Measurements from ENCODE around the gene PLPP4. TPM values are rescaled to one million over a fixed set of nuclear protein-coding genes. Genes with fewer than 3 reads are reported as not detected.
A peak's percentile ranks its signal among the peaks of the same experiment; 100 is the strongest.

Gene PLPP4
- total and polyA plus RNA-seq, 5 donors from 2014 or later = not detected

- H3K4me3 ChIP-seq (ENCODE audit: low read depth, low read length) = no peak overlapping the region
- no peaks in the 10 kb centered on the region for H3K27me3 ChIP-seq (ENCODE audit: control insufficient read depth, insufficient read depth, low read length)
- no peak for ATAC-seq (ENCODE audit: low read depth in 2 of 2)
- peaks cover 0 to 7% of the 10 kb centered on the region in 2 experiments for H3K9me3 ChIP-seq (ENCODE audit: control insufficient read depth in 2 of 2, low read length in 2 of 2)
- Mint-ChIP-seq H3K4me3 (no peak overlapping the region), H3K27me3 (no peaks in the 10 kb centered on the region), H3K9me3 (peaks cover 0 to 14% (median 4%) of the 10 kb centered on the region in 7 donors), H3K4me1 (no peaks in the 10 kb centered on the region), H3K27ac (no peak overlapping the region), H3K36me3 (no peaks in the 10 kb centered on the region)
- DNase-seq = no peak
- no peaks in the 10 kb centered on the region for H3K36me3 ChIP-seq (ENCODE audit: control insufficient read depth, insufficient read depth, low read length)
- H3K27ac ChIP-seq (ENCODE audit: insufficient read depth, low read length, poor library complexity, severe bottlenecking) = no peak overlapping the region
- no peaks in the 10 kb centered on the region for H3K4me1 ChIP-seq (ENCODE audit: control insufficient read depth, insufficient read depth, low read length, poor library complexity, severe bottlenecking)
Measured at GRCh38 chr10:120552262-120552661, 95.2 kb downstream of the PLPP4 start.

GRCh38 chr10:120553911-120554310 lies 96.9 kb downstream of the PLPP4 start:
- Histone ChIP-seq H3K27ac (ENCODE audit: insufficient read depth, low read length, poor library complexity, severe bottlenecking) (no peak overlapping the region), H3K9me3 (ENCODE audit: control insufficient read depth in 2 of 2, low read length in 2 of 2) (peaks cover 0 to 7% of the 10 kb centered on the region in 2 experiments), H3K4me1 (ENCODE audit: control insufficient read depth, insufficient read depth, low read length, poor library complexity, severe bottlenecking) (no peaks in the 10 kb centered on the region), H3K4me3 (ENCODE audit: low read depth, low read length) (no peak overlapping the region), H3K27me3 (ENCODE audit: control insufficient read depth, insufficient read depth, low read length) (no peaks in the 10 kb centered on the region), H3K36me3 (ENCODE audit: control insufficient read depth, insufficient read depth, low read length) (no peaks in the 10 kb centered on the region)
- no peak overlapping the region for H3K27ac Mint-ChIP-seq
- H3K4me3 Mint-ChIP-seq = no peak overlapping the region
- ATAC-seq (ENCODE audit: low read depth in 2 of 2) (no peak), DNase-seq (no peak)
- H3K9me3 Mint-ChIP-seq = peaks cover 0 to 11% (median 0%) of the 10 kb centered on the region in 7 donors
- no peaks in the 10 kb centered on the region for H3K4me1 Mint-ChIP-seq
- no peaks in the 10 kb centered on the region for H3K36me3 Mint-ChIP-seq
- H3K27me3 Mint-ChIP-seq = no peaks in the 10 kb centered on the region

GRCh38 chr10:120555436-120555835 lies 98.4 kb downstream of the PLPP4 start:
- no peaks in the 10 kb centered on the region for H3K27me3 ChIP-seq (ENCODE audit: control insufficient read depth, insufficient read depth, low read length)

GRCh38 chr10:120555842-120556532 lies 99.0 kb downstream of the PLPP4 start:
- no peak overlapping the region for H3K27ac Mint-ChIP-seq
- no peaks in the 10 kb centered on the region for H3K36me3 Mint-ChIP-seq
- H3K9me3 ChIP-seq (ENCODE audit: control insufficient read depth in 2 of 2, low read length in 2 of 2) = peaks cover 0 to 7% of the 10 kb centered on the region in 2 experiments
- DNase-seq (no peak), ATAC-seq (ENCODE audit: low read depth in 2 of 2) (no peak)
- no peaks in the 10 kb centered on the region for H3K27me3 ChIP-seq (ENCODE audit: control insufficient read depth, insufficient read depth, low read length)
- H3K4me3 ChIP-seq (ENCODE audit: low read depth, low read length) = no peak overlapping the region
- H3K27me3 Mint-ChIP-seq = no peaks in the 10 kb centered on the region
- H3K4me1 ChIP-seq (ENCODE audit: control insufficient read depth, insufficient read depth, low read length, poor library complexity, severe bottlenecking) = no peaks in the 10 kb centered on the region
- no peak overlapping the region for H3K27ac ChIP-seq (ENCODE audit: insufficient read depth, low read length, poor library complexity, severe bottlenecking)
- H3K4me3 Mint-ChIP-seq = peak overlapping the region in 1 of 4 donors; percentile 61
- H3K36me3 ChIP-seq (ENCODE audit: control insufficient read depth, insufficient read depth, low read length) = no peaks in the 10 kb centered on the region
- H3K4me1 Mint-ChIP-seq = no peaks in the 10 kb centered on the region
- H3K9me3 Mint-ChIP-seq = peaks cover 0 to 11% (median 0%) of the 10 kb centered on the region in 7 donors

More at GRCh38 chr10:120555436-120555835, 98.4 kb downstream of the PLPP4 start:
- Mint-ChIP-seq H3K27ac (no peak overlapping the region), H3K4me1 (no peaks in the 10 kb centered on the region), H3K36me3 (no peaks in the 10 kb centered on the region), H3K27me3 (no peaks in the 10 kb centered on the region), H3K4me3 (no peak overlapping the region), H3K9me3 (peaks cover 0 to 11% (median 0%) of the 10 kb centered on the region in 7 donors)
- no peaks in the 10 kb centered on the region for H3K36me3 ChIP-seq (ENCODE audit: control insufficient read depth, insufficient read depth, low read length)
- H3K27ac ChIP-seq (ENCODE audit: insufficient read depth, low read length, poor library complexity, severe bottlenecking) = no peak overlapping the region
- H3K4me1 ChIP-seq (ENCODE audit: control insufficient read depth, insufficient read depth, low read length, poor library complexity, severe bottlenecking) = no peaks in the 10 kb centered on the region
- no peak overlapping the region for H3K4me3 ChIP-seq (ENCODE audit: low read depth, low read length)
- ATAC-seq (ENCODE audit: low read depth in 2 of 2) = no peak
- H3K9me3 ChIP-seq (ENCODE audit: control insufficient read depth in 2 of 2, low read length in 2 of 2) = peaks cover 0 to 7% of the 10 kb centered on the region in 2 experiments
- no peak for DNase-seq

- peaks cover 0 to 7% of the 10 kb centered on the region in 2 experiments for H3K9me3 ChIP-seq (ENCODE audit: control insufficient read depth in 2 of 2, low read length in 2 of 2)
- no peak for ATAC-seq (ENCODE audit: low read depth in 2 of 2)
- no peak for DNase-seq
- H3K4me1 ChIP-seq (ENCODE audit: control insufficient read depth, insufficient read depth, low read length, poor library complexity, severe bottlenecking) = no peaks in the 10 kb centered on the region
- H3K4me1 Mint-ChIP-seq = no peaks in the 10 kb centered on the region
- H3K27ac ChIP-seq (ENCODE audit: insufficient read depth, low read length, poor library complexity, severe bottlenecking) = no peak overlapping the region
- H3K27me3 ChIP-seq (ENCODE audit: control insufficient read depth, insufficient read depth, low read length) = no peaks in the 10 kb centered on the region
- no peaks in the 10 kb centered on the region for H3K36me3 Mint-ChIP-seq
- H3K4me3 Mint-ChIP-seq = no peak overlapping the region
- H3K9me3 Mint-ChIP-seq = peaks cover 0 to 11% (median 0%) of the 10 kb centered on the region in 7 donors
- no peak overlapping the region for H3K27ac Mint-ChIP-seq
- H3K4me3 ChIP-seq (ENCODE audit: low read depth, low read length) = no peak overlapping the region
- no peaks in the 10 kb centered on the region for H3K36me3 ChIP-seq (ENCODE audit: control insufficient read depth, insufficient read depth, low read length)
- no peaks in the 10 kb centered on the region for H3K27me3 Mint-ChIP-seq
Measured at GRCh38 chr10:120557311-120557710, 100.3 kb downstream of the PLPP4 start.

- Mint-ChIP-seq H3K27me3 (no peaks in the 10 kb centered on the region), H3K27ac (no peak overlapping the region), H3K4me3 (no peak overlapping the region), H3K9me3 (peaks cover 0 to 2% (median 0%) of the 10 kb centered on the region in 7 donors), H3K36me3 (no peaks in the 10 kb centered on the region), H3K4me1 (no peaks in the 10 kb centered on the region)
- H3K4me1 ChIP-seq (ENCODE audit: control insufficient read depth, insufficient read depth, low read length, poor library complexity, severe bottlenecking) = no peaks in the 10 kb centered on the region
- no peak overlapping the region for H3K4me3 ChIP-seq (ENCODE audit: low read depth, low read length)
- DNase-seq (no peak), ATAC-seq (ENCODE audit: low read depth in 2 of 2) (no peak)
- H3K27ac ChIP-seq (ENCODE audit: insufficient read depth, low read length, poor library complexity, severe bottlenecking) = no peak overlapping the region
- H3K36me3 ChIP-seq (ENCODE audit: control insufficient read depth, insufficient read depth, low read length) = no peaks in the 10 kb centered on the region
- H3K27me3 ChIP-seq (ENCODE audit: control insufficient read depth, insufficient read depth, low read length) = no peaks in the 10 kb centered on the region
- H3K9me3 ChIP-seq (ENCODE audit: control insufficient read depth in 2 of 2, low read length in 2 of 2) = no peaks in the 10 kb centered on the region
Measured at GRCh38 chr10:120559800-120560199, 102.8 kb downstream of the PLPP4 start.

- Mint-ChIP-seq H3K4me1 (no peaks in the 10 kb centered on the region), H3K27me3 (no peaks in the 10 kb centered on the region), H3K36me3 (no peaks in the 10 kb centered on the region), H3K27ac (no peak overlapping the region), H3K9me3 (peaks cover 0 to 2% (median 0%) of the 10 kb centered on the region in 7 donors), H3K4me3 (no peak overlapping the region)
- H3K4me1 ChIP-seq (ENCODE audit: control insufficient read depth, insufficient read depth, low read length, poor library complexity, severe bottlenecking) = no peaks in the 10 kb centered on the region
- H3K4me3 ChIP-seq (ENCODE audit: low read depth, low read length) = no peak overlapping the region
- ATAC-seq (ENCODE audit: low read depth in 2 of 2) (no peak), DNase-seq (no peak)
- H3K27ac ChIP-seq (ENCODE audit: insufficient read depth, low read length, poor library complexity, severe bottlenecking) = no peak overlapping the region
- no peaks in the 10 kb centered on the region for H3K27me3 ChIP-seq (ENCODE audit: control insufficient read depth, insufficient read depth, low read length)
- no peaks in the 10 kb centered on the region for H3K36me3 ChIP-seq (ENCODE audit: control insufficient read depth, insufficient read depth, low read length)
- no peaks in the 10 kb centered on the region for H3K9me3 ChIP-seq (ENCODE audit: control insufficient read depth in 2 of 2, low read length in 2 of 2)
Measured at GRCh38 chr10:120562956-120563355, 105.9 kb downstream of the PLPP4 start.

GRCh38 chr10:120570418-120570817 lies 113.4 kb downstream of the PLPP4 start:
- ATAC-seq (ENCODE audit: low read depth in 2 of 2) = no peak

More at GRCh38 chr10:120570418-120570817, 113.4 kb downstream of the PLPP4 start:
- no peaks in the 10 kb centered on the region for H3K4me1 Mint-ChIP-seq
- H3K27me3 ChIP-seq (ENCODE audit: control insufficient read depth, insufficient read depth, low read length) = no peaks in the 10 kb centered on the region
- no peaks in the 10 kb centered on the region for H3K4me1 ChIP-seq (ENCODE audit: control insufficient read depth, insufficient read depth, low read length, poor library complexity, severe bottlenecking)
- no peak overlapping the region for H3K4me3 Mint-ChIP-seq
- H3K36me3 ChIP-seq (ENCODE audit: control insufficient read depth, insufficient read depth, low read length) = no peaks in the 10 kb centered on the region
- H3K27ac Mint-ChIP-seq = no peak overlapping the region
- no peak for DNase-seq
- no peaks in the 10 kb centered on the region for H3K27me3 Mint-ChIP-seq
- no peaks in the 10 kb centered on the region for H3K36me3 Mint-ChIP-seq
- peaks cover 0 to 3% (median 0%) of the 10 kb centered on the region in 7 donors for H3K9me3 Mint-ChIP-seq
- no peaks in the 10 kb centered on the region for H3K9me3 ChIP-seq (ENCODE audit: control insufficient read depth in 2 of 2, low read length in 2 of 2)
- H3K27ac ChIP-seq (ENCODE audit: insufficient read depth, low read length, poor library complexity, severe bottlenecking) = no peak overlapping the region
- no peak overlapping the region for H3K4me3 ChIP-seq (ENCODE audit: low read depth, low read length)

Measured in CD4-positive, CD25-positive, alpha-beta regulatory T cell (primary cell).